HFFc6 (cell line): Measurements from ENCODE around the gene IFT122. TPM values are rescaled to one million over a fixed set of nuclear protein-coding genes. Genes with fewer than 3 reads are reported as not detected.
"Not testable (repeated sequence)": the region's sequence is repeated elsewhere in the genome, so short reads cannot be mapped to it uniquely, and the experiment has no call there.

Experiments
- DNase-seq: peaks from one replicate; pipeline ENCODE4 v3.0.0-alpha.2; 2018
- H3K27ac Mint-ChIP-seq: 2 replicates; pipeline ENCODE4 v1.8.0; 2020; ENCODE audit warnings: mild to moderate bottlenecking, mixed read lengths
- H3K27me3 Mint-ChIP-seq: 2 replicates; pipeline ENCODE4 v1.8.0; 2021; ENCODE audit warnings: mild to moderate bottlenecking, moderate library complexity, mixed read lengths; ENCODE audit not compliant: insufficient read depth
- H3K36me3 Mint-ChIP-seq: 2 replicates; pipeline ENCODE4 v1.8.0; 2021; ENCODE audit warnings: low read depth, mixed read lengths
- H3K4me1 Mint-ChIP-seq: 2 replicates; pipeline ENCODE4 v1.8.0; 2020; ENCODE audit warnings: low read depth, mixed read lengths
- H3K4me3 Mint-ChIP-seq: 2 replicates; pipeline ENCODE4 v1.8.0; 2020; ENCODE audit warnings: mild to moderate bottlenecking, moderate library complexity, mixed read lengths
- H3K9me3 Mint-ChIP-seq: 2 replicates; pipeline ENCODE4 v1.8.0; 2020; ENCODE audit warnings: mild to moderate bottlenecking, mixed read lengths
- total RNA-seq, 6 experiments: library from RNA; stranded (reverse); fragmentation: NEBNext Ultra II Directional; extraction: Animal tissue kit (Norgen Biotek cat#: 25700); gene quantifications; 2 replicates in 1 of 6; 3 replicates in 5 of 6; pipeline ENCODE4 v1.2.3, GENCODE V29; 2021
- TF ChIP-seq, protein P1 (sequence below): fragments of 200-600 bp; sonication (generic); IDR thresholded peaks from 2 replicates; pipeline ENCODE4 v1.5.0; 2021; ENCODE audit warnings: antibody characterized with exemption, mild to moderate bottlenecking

IFT122 gene
- total RNA-seq, 6 experiments from 2014 or later, result 12.2 to 18.8 (median 18.2) TPM

DNA sequence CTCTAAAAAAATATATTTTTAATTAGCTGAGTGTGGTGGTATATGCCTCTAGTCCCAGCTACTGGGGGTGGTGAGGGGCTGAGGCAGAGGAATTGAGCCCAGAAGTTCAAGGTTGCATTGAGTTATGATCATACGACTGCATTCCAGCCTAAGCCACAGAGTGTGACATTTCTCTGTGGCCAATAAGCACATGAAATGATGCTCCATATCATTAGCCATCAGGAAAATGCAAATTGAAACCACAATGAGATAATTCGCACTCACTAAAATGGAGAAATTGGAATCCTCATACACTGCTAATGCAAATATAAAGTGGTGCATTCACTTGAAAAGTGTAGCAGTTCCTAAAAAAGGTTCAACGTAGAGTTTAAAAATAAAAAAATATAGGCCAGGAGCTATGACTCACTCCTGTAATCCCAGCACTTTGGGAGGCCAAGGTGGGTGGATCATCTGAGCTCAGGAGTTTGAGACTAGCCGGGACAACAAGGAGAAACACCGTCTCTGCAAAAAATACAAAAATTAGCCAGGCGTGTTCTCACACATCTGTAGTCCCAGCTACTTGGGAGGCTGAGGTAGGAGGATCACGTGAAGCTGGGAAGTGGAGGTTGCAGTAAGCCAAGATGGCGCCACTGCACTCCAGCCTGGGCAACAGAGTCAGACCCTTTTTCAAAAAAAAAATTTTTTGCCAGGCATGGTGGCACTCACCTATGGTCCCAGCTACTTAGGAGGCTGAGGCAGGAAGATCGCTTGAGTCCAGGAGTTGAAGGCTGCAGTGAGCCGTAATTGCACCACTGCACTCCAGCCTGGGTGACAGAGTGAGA, 35.2 kb downstream of the IFT122 start:
- H3K36me3 Mint-ChIP-seq, result peaks cover 8% of the 10 kb centered on the region; the same call in 1 of the 2 replicates

DNA sequence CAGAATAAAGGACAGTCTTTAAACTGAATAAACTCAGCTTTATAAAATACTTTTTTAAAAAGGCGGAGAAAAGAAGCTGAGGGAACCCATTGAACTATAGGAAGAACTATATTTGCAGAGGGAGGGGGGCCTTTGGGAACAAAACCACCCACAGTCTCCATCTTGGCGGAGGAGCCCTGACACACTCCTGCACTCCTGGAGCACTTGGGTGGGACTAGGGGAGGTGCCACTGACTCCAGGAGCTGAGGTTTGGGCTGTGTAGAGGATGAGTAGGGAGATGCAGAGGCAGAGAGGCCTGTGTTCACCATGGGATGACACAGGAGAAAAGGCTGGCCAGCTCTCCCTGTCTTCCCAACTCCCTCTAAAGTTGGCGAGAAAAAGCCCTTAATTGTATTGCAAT, 35.8 kb downstream of the IFT122 start:
- H3K9me3 Mint-ChIP-seq, result no peaks in the 10 kb centered on the region
- H3K4me3 Mint-ChIP-seq, result no peak overlapping the region
- peaks cover 8% of the 10 kb centered on the region; the same call in 1 of the 2 replicates for H3K36me3 Mint-ChIP-seq
- peaks cover 2% of the 10 kb centered on the region for H3K27me3 Mint-ChIP-seq
- no peak for DNase-seq
- peaks cover 20% of the 10 kb centered on the region for H3K4me1 Mint-ChIP-seq
- H3K27ac Mint-ChIP-seq, result no peak overlapping the region
- TF ChIP-seq, protein P1, sequence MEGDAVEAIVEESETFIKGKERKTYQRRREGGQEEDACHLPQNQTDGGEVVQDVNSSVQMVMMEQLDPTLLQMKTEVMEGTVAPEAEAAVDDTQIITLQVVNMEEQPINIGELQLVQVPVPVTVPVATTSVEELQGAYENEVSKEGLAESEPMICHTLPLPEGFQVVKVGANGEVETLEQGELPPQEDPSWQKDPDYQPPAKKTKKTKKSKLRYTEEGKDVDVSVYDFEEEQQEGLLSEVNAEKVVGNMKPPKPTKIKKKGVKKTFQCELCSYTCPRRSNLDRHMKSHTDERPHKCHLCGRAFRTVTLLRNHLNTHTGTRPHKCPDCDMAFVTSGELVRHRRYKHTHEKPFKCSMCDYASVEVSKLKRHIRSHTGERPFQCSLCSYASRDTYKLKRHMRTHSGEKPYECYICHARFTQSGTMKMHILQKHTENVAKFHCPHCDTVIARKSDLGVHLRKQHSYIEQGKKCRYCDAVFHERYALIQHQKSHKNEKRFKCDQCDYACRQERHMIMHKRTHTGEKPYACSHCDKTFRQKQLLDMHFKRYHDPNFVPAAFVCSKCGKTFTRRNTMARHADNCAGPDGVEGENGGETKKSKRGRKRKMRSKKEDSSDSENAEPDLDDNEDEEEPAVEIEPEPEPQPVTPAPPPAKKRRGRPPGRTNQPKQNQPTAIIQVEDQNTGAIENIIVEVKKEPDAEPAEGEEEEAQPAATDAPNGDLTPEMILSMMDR, result no peak

More for the DNA sequence above, 35.2 kb downstream of the IFT122 start:
- no peaks in the 10 kb centered on the region for H3K9me3 Mint-ChIP-seq
- no peak overlapping the region for H3K4me3 Mint-ChIP-seq
- DNase-seq, result no peak
- TF ChIP-seq, protein P1, result no peak
- no peak overlapping the region; the same call in 1 of the 2 replicates for H3K27ac Mint-ChIP-seq
- peaks cover 19% of the 10 kb centered on the region for H3K4me1 Mint-ChIP-seq
- H3K27me3 Mint-ChIP-seq, result peaks cover 2% of the 10 kb centered on the region; the same call in 1 of the 2 replicates

DNA sequence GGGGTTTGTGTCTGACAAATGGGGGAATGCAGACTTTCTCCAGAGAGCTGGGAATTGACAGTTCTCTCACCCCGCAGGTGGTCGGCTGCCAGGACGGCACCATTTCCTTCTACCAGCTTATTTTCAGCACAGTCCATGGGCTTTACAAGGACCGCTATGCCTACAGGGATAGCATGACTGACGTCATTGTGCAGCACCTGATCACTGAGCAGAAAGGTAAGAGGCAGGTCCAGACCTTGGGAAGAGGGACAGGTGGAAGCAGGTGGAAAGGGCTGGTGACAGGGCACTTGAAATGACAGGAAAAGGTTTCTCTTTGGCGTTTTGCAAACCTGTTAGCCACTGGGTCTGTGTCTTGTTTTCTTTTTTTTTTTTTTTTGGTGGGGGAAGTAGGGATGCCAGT, 36.6 kb downstream of the IFT122 start:
- Mint-ChIP-seq H3K4me3 (no peak overlapping the region; the same call in 1 of the 2 replicates), H3K27ac (no peak overlapping the region), H3K36me3 (peaks cover 10% of the 10 kb centered on the region; the same call in 1 of the 2 replicates), H3K9me3 (no peaks in the 10 kb centered on the region), H3K27me3 (peaks cover 2% of the 10 kb centered on the region), H3K4me1 (peaks cover 27% of the 10 kb centered on the region)
- no peak for DNase-seq
- TF ChIP-seq, protein P1, result no peak

DNA sequence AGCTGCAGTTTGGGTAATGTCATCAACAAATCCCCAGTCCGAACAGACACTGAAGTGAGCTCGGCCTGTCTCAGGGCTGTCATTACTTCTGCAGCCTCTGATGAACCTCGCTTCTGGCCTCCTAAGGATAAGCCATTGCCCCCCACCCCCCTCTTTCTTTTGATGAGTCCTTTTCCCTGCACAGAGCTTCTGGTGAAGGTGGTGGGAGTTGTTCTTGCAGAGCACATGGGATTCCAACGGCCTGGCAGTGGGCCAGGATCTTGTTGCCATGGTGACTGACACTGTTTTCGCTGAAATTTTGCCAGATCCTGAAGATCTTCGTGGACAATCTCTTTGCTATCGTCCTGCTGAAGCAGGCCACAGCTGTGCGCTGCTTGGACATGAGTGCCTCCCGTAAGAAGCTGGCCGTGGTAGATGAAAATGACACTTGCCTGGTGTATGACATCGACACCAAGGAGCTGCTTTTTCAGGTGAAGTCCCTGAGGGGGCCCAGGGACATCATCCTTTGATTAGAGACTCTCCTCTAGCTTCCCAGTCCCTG, 41.3 kb downstream of the IFT122 start:
- not testable (repeated sequence) for H3K4me3 Mint-ChIP-seq, DNase-seq, H3K9me3 Mint-ChIP-seq, H3K27me3 Mint-ChIP-seq
- H3K36me3 Mint-ChIP-seq, result peaks cover 18% of the 10 kb centered on the region; the same call in 1 of the 2 replicates
- H3K4me1 Mint-ChIP-seq, result peaks cover 41% of the 10 kb centered on the region
- peak overlapping the region; percentile 83 for H3K27ac Mint-ChIP-seq

DNA sequence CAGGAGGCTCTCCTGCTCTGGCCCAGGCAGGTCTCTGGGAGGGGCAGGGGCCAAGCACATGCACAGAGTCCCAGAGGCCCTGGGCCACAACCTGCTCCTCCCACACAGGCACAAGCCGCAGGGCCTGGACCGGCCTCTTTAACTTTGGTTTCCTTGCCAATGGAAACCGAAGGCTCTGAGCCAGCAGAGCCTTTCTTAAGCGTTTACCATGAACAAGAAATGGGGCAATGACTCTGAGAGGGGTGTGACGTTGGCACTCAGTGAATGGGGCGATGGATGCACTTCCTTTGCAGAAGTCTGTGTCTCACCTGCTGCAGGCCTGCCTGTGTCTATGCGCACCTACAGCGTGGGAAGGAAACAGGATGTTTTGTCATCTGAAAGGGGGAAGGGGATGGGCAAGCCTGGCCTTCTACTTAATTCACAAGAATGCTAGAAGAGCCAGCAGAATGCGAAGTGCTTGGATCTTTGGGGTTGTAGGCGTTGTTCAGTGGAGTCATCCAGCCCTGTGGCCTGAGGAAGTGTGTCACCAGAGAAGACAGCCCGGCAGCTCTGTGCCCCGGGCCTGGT, 41.8 kb downstream of the IFT122 start:
- H3K4me1 Mint-ChIP-seq, result peaks cover 46% of the 10 kb centered on the region
- H3K27ac Mint-ChIP-seq, result peak overlapping the region; percentile 83
- peaks cover 2% of the 10 kb centered on the region for H3K27me3 Mint-ChIP-seq
- no peaks in the 10 kb centered on the region for H3K9me3 Mint-ChIP-seq
- H3K36me3 Mint-ChIP-seq, result peaks cover 18% of the 10 kb centered on the region; the same call in 1 of the 2 replicates
- TF ChIP-seq, protein P1, result no peak
- peak overlapping the region; percentile 10; the same call in 1 of the 2 replicates for H3K4me3 Mint-ChIP-seq
- DNase-seq, result peak; percentile 25
